HepG2 (cell line): Measurements from ENCODE around the gene ADGRG6. TPM values are rescaled to one million over a fixed set of nuclear protein-coding genes. Genes with fewer than 3 reads are reported as not detected.

Experiments
- ARNT ChIP-seq: fragments of 450-650 bp; IDR thresholded peaks from 2 replicates; pipeline ENCODE4 v1.6.1; 2017
- CENPBD1 ChIP-seq: sonication (generic); formaldehyde crosslinking; IDR thresholded peaks from 2 replicates; pipeline ENCODE4 v1.8.0; 2022; ENCODE audit warnings: missing genetic modification reagents, low read depth, mild to moderate bottlenecking, borderline replicate concordance
- ISL2 ChIP-seq: sonication (generic); formaldehyde crosslinking; IDR thresholded peaks from 2 replicates; pipeline ENCODE4 v1.5.0; 2020; ENCODE audit warnings: missing genetic modification reagents
- JARID2 ChIP-seq: sonication (generic); formaldehyde crosslinking; IDR thresholded peaks from 2 replicates; pipeline ENCODE4 v1.8.1; 2023; ENCODE audit warnings: missing genetic modification reagents, inconsistent platforms; ENCODE audit not compliant: insufficient replicate concordance
- KDM5A ChIP-seq: fragments of 200-600 bp; sonication (generic); IDR thresholded peaks from 2 replicates; pipeline ENCODE4 v1.7.0; 2018; ENCODE audit warnings: antibody characterized with exemption, mild to moderate bottlenecking, low read length, borderline replicate concordance
- MTA1 ChIP-seq: sonication (generic); formaldehyde crosslinking; IDR thresholded peaks from 2 replicates; pipeline ENCODE4 v1.4.0; 2020; ENCODE audit warnings: missing genetic modification reagents, mild to moderate bottlenecking, borderline replicate concordance
- MTERF4 ChIP-seq: sonication (generic); formaldehyde crosslinking; IDR thresholded peaks from 2 replicates; pipeline ENCODE4 v1.8.0; 2023; ENCODE audit warnings: mild to moderate bottlenecking, missing genetic modification reagents
- MYPOP ChIP-seq: sonication (generic); formaldehyde crosslinking; IDR thresholded peaks from 2 replicates; pipeline ENCODE4 v1.8.1; 2023; ENCODE audit warnings: mild to moderate bottlenecking, moderate library complexity, missing genetic modification reagents
- NCOA1 ChIP-seq: sonication (generic); formaldehyde crosslinking; IDR thresholded peaks from 2 replicates; pipeline ENCODE4 v1.9.0; 2021; ENCODE audit warnings: missing genetic modification reagents
- PAX8 ChIP-seq: sonication (generic); formaldehyde crosslinking; IDR thresholded peaks from 2 replicates; pipeline ENCODE4 v1.8.0; 2022; ENCODE audit warnings: mild to moderate bottlenecking, missing genetic modification reagents, borderline replicate concordance
- PPARG ChIP-seq: conservative IDR thresholded peaks from 2 replicates; pipeline ENCODE4 v1.6.1; 2016; ENCODE audit warnings: missing biosample characterization, missing genetic modification reagents
- SMAD3 ChIP-seq: sonication (generic); formaldehyde crosslinking; IDR thresholded peaks from 2 replicates; pipeline ENCODE4 v1.4.0; 2020; ENCODE audit warnings: missing genetic modification reagents
- SRSF1 ChIP-seq: fragments of 200-400 bp; formaldehyde crosslinking; optimal IDR thresholded peaks from 2 replicates; pipeline ENCODE3; 2017; ENCODE audit warnings: mild to moderate bottlenecking, low read depth, low read length, moderate library complexity
- TARDBP ChIP-seq: sonication (generic); formaldehyde crosslinking; IDR thresholded peaks from 2 replicates; pipeline ENCODE4 v1.8.0; 2022; ENCODE audit warnings: mild to moderate bottlenecking, missing genetic modification reagents
- TFE3 ChIP-seq: IDR thresholded peaks from 2 replicates; pipeline ENCODE4 v1.6.1; 2016
- TOE1 ChIP-seq: sonication (generic); formaldehyde crosslinking; IDR thresholded peaks from 2 replicates; pipeline ENCODE4 v1.4.0; 2020; ENCODE audit warnings: mild to moderate bottlenecking, missing genetic modification reagents
- ZBTB20 ChIP-seq: sonication (generic); formaldehyde crosslinking; IDR thresholded peaks from 2 replicates; pipeline ENCODE4 v1.8.1; 2023; ENCODE audit warnings: missing genetic modification reagents, low read depth, mild to moderate bottlenecking, borderline replicate concordance
- ZEB1 ChIP-seq: IDR thresholded peaks from 2 replicates; pipeline ENCODE4 v1.6.1; 2012; ENCODE audit warnings: mild to moderate bottlenecking, low read depth, inconsistent platforms; ENCODE audit not compliant: insufficient replicate concordance
- ZFAT ChIP-seq: sonication (generic); formaldehyde crosslinking; conservative IDR thresholded peaks from 2 replicates; pipeline ENCODE4 v1.8.1; 2023; ENCODE audit warnings: missing genetic modification reagents, inconsistent platforms
- ZNF513 ChIP-seq: sonication (generic); formaldehyde crosslinking; conservative IDR thresholded peaks from 2 replicates; pipeline ENCODE4 v1.5.0; 2020; ENCODE audit warnings: missing genetic modification reagents
- ZNF574 ChIP-seq: sonication (generic); formaldehyde crosslinking; IDR thresholded peaks from 2 replicates; pipeline ENCODE4 v1.4.0; 2020; ENCODE audit warnings: missing genetic modification reagents
- ZNF580 ChIP-seq: IDR thresholded peaks from 2 replicates; pipeline ENCODE4 v1.6.1; 2016; ENCODE audit warnings: low read depth, borderline replicate concordance
- ZNF780A ChIP-seq: sonication (generic); formaldehyde crosslinking; IDR thresholded peaks from 2 replicates; pipeline ENCODE4 v1.8.0; 2022; ENCODE audit warnings: mild to moderate bottlenecking, missing genetic modification reagents, moderate library complexity
- polyA plus RNA-seq, 8 experiments: library from polyadenylated mRNA; depleted of rRNA in 3 of 8; stranded (reverse) in 7 of 8; unstranded in 1 of 8; fragments of >200 nt; fragmentation: Illumina TruSeq in 4 of 8; extraction: Trizol in 4 of 8; gene quantifications; 2 replicates each; pipeline versions ENCODE4 v1.2.1 to v1.2.3, GENCODE V29; 2011 to 2016; ENCODE audit warnings: low read depth in 4 of 8, missing spikeins in 1 of 8, mixed read lengths in 1 of 8; ENCODE audit not compliant: insufficient read depth in 1 of 8
- total RNA-seq, 5 experiments: library from RNA; depleted of rRNA; stranded (reverse); fragments of >200 nt; fragmentation: Illumina TruSeq; extraction: Trizol; gene quantifications; 2 replicates each; pipeline ENCODE4 v1.2.3, GENCODE V29; 2016; ENCODE audit warnings: low read depth in 1 of 5

Gene ADGRG6
- total and polyA plus RNA-seq, 2 of the 13 experiments (the other 11 are each of a cell fraction or from before 2014, with no cell fraction given) = 129 to 249 TPM

- 0 out of 2 replicates have a peak, but pooled peaks have one; percentile 31 for TF ChIP-seq TFE3 (CRISPR knock-in tag)
- no peak for TF ChIP-seq JARID2 (CRISPR knock-in tag)
- TF ChIP-seq SMAD3 (CRISPR knock-in tag) = no peak
- no peak; the same call in 1 of the 2 replicates for TF ChIP-seq MTA1 (CRISPR knock-in tag)
- TF ChIP-seq MTERF4 (CRISPR knock-in tag) = no peak
- no peak for TF ChIP-seq ARNT
- no peak for TF ChIP-seq ZNF574 (CRISPR knock-in tag)
- TF ChIP-seq TOE1 = no peak
- TF ChIP-seq ZFAT = no peak
- no peak for TF ChIP-seq ZNF513 (CRISPR knock-in tag)
- TF ChIP-seq CENPBD1 (CRISPR knock-in tag) = no peak
- TF ChIP-seq KDM5A = no peak
- no peak for TF ChIP-seq MYPOP
- no peak for TF ChIP-seq SRSF1
- peak; percentile 91 for TF ChIP-seq PPARG (CRISPR knock-in tag)
- TF ChIP-seq ISL2 (CRISPR knock-in tag) = peak; percentile 92
- 0 out of 2 replicates have a peak, but pooled peaks have one; percentile 31 for TF ChIP-seq ZNF580 (CRISPR knock-in tag)
- TF ChIP-seq ZNF780A (CRISPR knock-in tag) = no peak
- TF ChIP-seq ZEB1 = no peak
- no peak for TF ChIP-seq PAX8
- peak; percentile 90 for TF ChIP-seq TARDBP (CRISPR knock-in tag)
- peak; percentile 96 for TF ChIP-seq ZBTB20 (CRISPR knock-in tag)
- TF ChIP-seq NCOA1 (CRISPR knock-in tag) = no peak; the same call in 1 of the 2 replicates
Observed at GRCh38 chr6:142265476-142265875, 36.3 kb upstream of the ADGRG6 start (continued).
